Fibroblast of lung (primary cell): ENCODE results near the gene SMARCC1. TPM values are rescaled to one million over a fixed set of nuclear protein-coding genes. Genes with fewer than 3 reads are reported as not detected.
A peak's percentile ranks its signal among the peaks of the same experiment; 100 is the strongest.
"Not testable (repeated sequence)": the region's sequence is repeated elsewhere in the genome, so short reads cannot be mapped to it uniquely, and the experiment has no call there.

Experiments
- DNase-seq, 2 donors: peaks; one replicate each; pipeline versions ENCODE4 v3.0.0 to v3.0.0-alpha.2; 2010; ENCODE audit warnings: low read depth in 2 of 2
- H2AFZ ChIP-seq: 2 replicates; pipeline ENCODE4 v1.5.1; 2012; ENCODE audit warnings: low read length, control low read depth, inconsistent platforms
- H3K27ac ChIP-seq: 2 replicates; pipeline ENCODE4 v1.5.1; 2011; ENCODE audit warnings: low read length, control low read depth; ENCODE audit not compliant: insufficient read depth
- H3K27me3 ChIP-seq: 2 replicates; pipeline ENCODE4 v1.5.1; 2011; ENCODE audit warnings: mild to moderate bottlenecking, low read length; ENCODE audit not compliant: control insufficient read depth, insufficient read depth
- H3K36me3 ChIP-seq: 2 replicates; pipeline ENCODE4 v1.5.1; 2011; ENCODE audit warnings: low read length; ENCODE audit not compliant: control insufficient read depth, insufficient read depth
- H3K4me1 ChIP-seq: 2 replicates; pipeline ENCODE4 v1.5.1; 2011; ENCODE audit warnings: low read length; ENCODE audit not compliant: control insufficient read depth, insufficient read depth; ENCODE audit errors: extremely low read depth
- H3K4me2 ChIP-seq: 2 replicates; pipeline ENCODE4 v1.5.1; 2011; ENCODE audit warnings: low read length, control low read depth; ENCODE audit not compliant: insufficient read depth; ENCODE audit errors: extremely low read depth
- H3K4me3 ChIP-seq, 4 experiments: fragments of 200-600 bp in 1 of 4; sonication (generic) in 1 of 4; replicated peaks in 1 of 4; 2 replicates each; pipeline ENCODE4 v1.5.1; 2011 to 2016; ENCODE audit warnings: low read length in 4 of 4, low read depth in 3 of 4, mild to moderate bottlenecking in 3 of 4, control low read depth in 2 of 4, inconsistent platforms in 1 of 4, mixed read lengths in 1 of 4; ENCODE audit not compliant: insufficient read depth in 1 of 4; ENCODE audit errors: control extremely low read depth in 1 of 4
- H3K79me2 ChIP-seq: 2 replicates; pipeline ENCODE4 v1.5.1; 2012; ENCODE audit warnings: mild to moderate bottlenecking, low read length, inconsistent platforms; ENCODE audit not compliant: control insufficient read depth, insufficient read depth
- H3K9ac ChIP-seq: 2 replicates; pipeline ENCODE4 v1.5.1; 2011; ENCODE audit warnings: mild to moderate bottlenecking, low read length, control low read depth; ENCODE audit not compliant: insufficient read depth
- H3K9me3 ChIP-seq: 2 replicates; pipeline ENCODE4 v1.5.1; 2012; ENCODE audit warnings: low read depth, low read length; ENCODE audit not compliant: control insufficient read depth, insufficient read depth
- H4K20me1 ChIP-seq: 2 replicates; pipeline ENCODE4 v1.5.1; 2011; ENCODE audit warnings: low read length; ENCODE audit not compliant: control insufficient read depth, insufficient read depth; ENCODE audit errors: extremely low read depth
- CTCF ChIP-seq, 2 donors: IDR thresholded peaks in 1 of 2; conservative IDR thresholded peaks in 1 of 2; 1 replicate in 1 of 2; 2 replicates in 1 of 2; pipeline ENCODE4 v1.5.1; 2011 to 2012; ENCODE audit warnings: low read length in 2 of 2, control low read depth in 1 of 2, inconsistent platforms in 1 of 2, low read depth in 1 of 2, mild to moderate bottlenecking in 1 of 2
- EZH2 ChIP-seq: IDR thresholded peaks from 2 replicates; pipeline ENCODE4 v1.5.1; 2012; ENCODE audit warnings: low read length, control low read depth, mild to moderate bottlenecking; ENCODE audit errors: missing control alignments
- polyA plus RNA-seq, 2 donors: library from polyadenylated mRNA; depleted of rRNA in 1 of 2; stranded (reverse) in 1 of 2; unstranded in 1 of 2; fragments of >200 nt; gene quantifications; 2 replicates each; pipeline ENCODE4 v1.2.1, GENCODE V29; 2011 to 2012; ENCODE audit warnings: missing spikeins in 1 of 2
- total RNA-seq: library from RNA; depleted of rRNA; stranded (reverse); fragments of >200 nt; gene quantifications from 2 replicates; pipeline ENCODE4 v1.2.1, GENCODE V29; 2014

The SMARCC1 gene
- total and polyA plus RNA-seq, 2 donors (not counting 1 experiment from before 2014, with no cell fraction given), result 23.1 to 23.6 TPM

- Histone ChIP-seq H4K20me1 (no peaks in the 10 kb centered on the region), H3K27me3 (no peaks in the 10 kb centered on the region), H3K4me1 (no peaks in the 10 kb centered on the region), H3K4me3 (no peak overlapping the region), H2AFZ (no peak overlapping the region), H3K9ac (no peak overlapping the region), H3K27ac (no peak overlapping the region), H3K9me3 (no peaks in the 10 kb centered on the region), H3K36me3 (peaks cover 2% of the 10 kb centered on the region), H3K4me2 (no peak overlapping the region), H3K79me2 (peaks cover 2% of the 10 kb centered on the region)
- TF ChIP-seq CTCF (conservative IDR thresholded peaks at IDR 0.05 in 1 of 2, IDR thresholded peaks at IDR 0.05 in 1 of 2; ENCODE audit: low read depth in 1 of 2, low read length in 2 of 2) (no peak), EZH2 (no peak)
- no peak for DNase-seq
Observed at GRCh38 chr3:47722859-47723258, 58.8 kb downstream of the SMARCC1 start.

- not testable (repeated sequence) for H3K79me2 ChIP-seq, H3K27me3 ChIP-seq, H3K4me2 ChIP-seq, DNase-seq, H4K20me1 ChIP-seq, H3K4me1 ChIP-seq, H3K36me3 ChIP-seq, H3K9ac ChIP-seq, H3K4me3 ChIP-seq, H3K9me3 ChIP-seq, H2AFZ ChIP-seq, H3K27ac ChIP-seq
Observed at GRCh38 chr3:47717448-47717847, 64.2 kb downstream of the SMARCC1 start.

- Histone ChIP-seq H3K36me3 (no peaks in the 10 kb centered on the region), H2AFZ (no peak overlapping the region), H3K9me3 (no peaks in the 10 kb centered on the region), H3K9ac (no peak overlapping the region), H3K27ac (no peak overlapping the region), H3K4me2 (no peak overlapping the region), H4K20me1 (no peaks in the 10 kb centered on the region), H3K4me3 (no peak overlapping the region), H3K79me2 (no peaks in the 10 kb centered on the region), H3K27me3 (no peaks in the 10 kb centered on the region), H3K4me1 (peaks cover 4% of the 10 kb centered on the region)
- peak in 1 of 2 donors; percentile 7 for DNase-seq
- TF ChIP-seq EZH2, result no peak
- no peak for TF ChIP-seq CTCF (conservative IDR thresholded peaks at IDR 0.05 in 1 of 2, IDR thresholded peaks at IDR 0.05 in 1 of 2; ENCODE audit: low read depth in 1 of 2, low read length in 2 of 2)
Observed at GRCh38 chr3:47716656-47717055, 65.0 kb downstream of the SMARCC1 start.
